Amygdala (tissue), 56 donors: Measurements from ENCODE around the gene EXD1.

ENCODE experiments used
- DNase-seq, 56 donors: peaks; one replicate each; lab custom pipeline; 2025; lab: John Stamatoyannopoulos, UW

EXD1 gene

DNA sequence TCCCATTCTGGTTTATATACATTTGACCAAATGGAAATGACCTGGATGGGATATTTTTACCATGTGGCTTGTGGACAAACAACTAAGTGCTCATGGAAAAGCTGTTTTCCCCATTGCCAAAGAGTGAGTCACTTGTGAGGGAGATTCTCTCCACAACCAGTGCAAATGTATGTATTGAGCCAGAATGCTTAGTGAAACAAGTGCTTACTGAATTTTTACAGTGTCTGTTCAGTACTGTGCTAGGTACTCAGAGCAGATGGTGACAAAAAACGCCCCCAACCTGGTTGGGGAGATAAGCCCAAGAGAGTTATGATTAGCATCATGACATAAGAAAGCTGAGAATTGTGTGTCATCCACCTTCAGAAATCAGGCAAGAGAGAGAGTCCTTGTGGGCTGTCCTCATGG lies 2.8 kb upstream of the EXD1 start:
- DNase-seq: peak in 14 of 56 donors; percentile 1 to 38 (median 6)

DNA sequence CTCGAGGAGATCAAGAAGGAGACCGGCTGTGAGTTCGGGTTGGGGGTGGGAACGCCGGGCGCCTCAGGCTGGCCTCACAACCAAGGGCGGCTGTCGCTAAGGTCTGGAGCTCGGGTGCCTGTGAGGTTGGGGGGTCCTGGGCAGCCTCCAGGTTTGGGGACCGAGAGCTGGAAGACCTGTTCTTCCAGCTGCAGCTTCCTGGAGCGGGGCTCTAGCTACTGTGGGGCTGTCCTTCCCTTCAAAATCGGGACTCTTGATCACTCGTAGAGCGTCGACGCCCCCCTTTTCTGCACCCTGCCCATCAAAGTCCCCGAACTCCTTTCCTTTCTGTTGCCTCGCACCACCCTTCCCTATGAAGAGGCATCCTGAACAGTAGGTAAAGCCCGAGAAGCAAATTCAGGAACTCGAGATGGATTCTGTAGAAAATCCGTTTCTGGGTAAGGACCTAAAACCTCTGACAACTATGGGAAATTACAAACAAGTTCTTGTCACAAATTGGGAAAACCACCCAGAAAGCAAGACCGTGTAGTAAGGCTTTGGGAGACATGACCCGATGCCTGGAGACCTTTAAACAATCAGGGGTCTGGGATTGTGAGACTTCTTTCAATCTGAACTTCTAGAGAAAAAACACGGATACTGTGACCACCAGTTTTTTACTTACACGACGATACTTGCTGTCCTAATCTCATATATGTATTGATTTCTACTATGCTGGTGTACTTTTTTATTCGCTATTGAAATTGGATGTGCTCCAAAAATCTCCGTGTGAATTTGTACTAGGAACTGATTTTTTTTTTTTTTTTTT lies 1.1 kb upstream of the EXD1 start:
- DNase-seq: peak in 3 of 56 donors; percentile 19 to 67 (median 28)

DNA sequence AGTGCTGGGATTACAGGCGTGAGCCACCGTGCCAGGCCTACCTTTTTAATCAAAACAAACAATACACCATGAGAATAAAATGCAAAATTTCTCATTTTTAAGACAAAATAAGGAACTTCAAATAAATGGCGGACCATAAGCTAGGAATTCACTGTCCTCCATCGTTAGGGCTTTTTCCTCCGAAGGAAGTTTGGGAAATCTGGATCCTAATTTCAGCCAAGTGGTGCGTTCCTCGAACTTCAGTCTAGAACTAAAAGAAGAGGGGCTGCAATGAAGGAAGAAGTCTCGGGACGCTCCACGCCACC lies 260 bp downstream of the EXD1 start:
- DNase-seq: no peak

DNA sequence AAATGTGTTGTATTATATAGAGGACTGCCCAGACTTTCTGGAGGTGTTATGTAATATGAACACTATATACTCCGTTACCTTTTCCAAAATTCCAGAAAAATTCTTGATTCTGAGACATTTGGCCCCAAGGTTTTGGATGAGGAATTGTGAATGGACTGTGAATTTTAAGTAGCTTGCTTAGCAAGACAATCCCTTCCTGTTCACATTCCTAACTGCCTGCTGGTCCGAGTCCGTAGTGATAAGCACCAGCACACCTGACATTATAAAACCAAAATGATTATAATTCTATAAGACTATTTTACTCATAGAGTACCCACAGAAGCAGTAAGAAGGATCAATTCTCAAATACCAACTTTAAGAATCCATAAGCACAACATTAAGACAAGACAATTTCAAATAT lies 11.2 kb downstream of the EXD1 start:
- DNase-seq: no peak

DNA sequence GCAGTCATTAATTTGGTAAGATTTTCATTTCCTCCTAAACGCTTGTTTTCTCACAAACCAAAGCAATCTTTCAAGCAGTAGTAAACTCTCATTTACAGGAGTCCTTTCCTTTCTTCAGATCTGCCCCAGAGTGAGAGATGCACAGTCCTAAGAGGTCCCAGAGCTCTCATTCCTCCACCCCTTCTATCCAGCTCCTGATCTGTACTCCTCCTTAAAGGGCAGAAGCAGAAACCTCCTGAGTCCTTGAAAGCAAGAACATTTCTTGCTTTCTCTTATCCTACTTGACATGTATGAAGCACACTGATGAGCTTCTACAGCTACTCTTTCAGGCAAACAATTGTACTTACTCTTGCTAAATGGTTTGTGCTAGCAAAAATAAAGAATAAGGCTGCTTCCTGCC lies 11.7 kb downstream of the EXD1 start:
- no peak for DNase-seq

DNA sequence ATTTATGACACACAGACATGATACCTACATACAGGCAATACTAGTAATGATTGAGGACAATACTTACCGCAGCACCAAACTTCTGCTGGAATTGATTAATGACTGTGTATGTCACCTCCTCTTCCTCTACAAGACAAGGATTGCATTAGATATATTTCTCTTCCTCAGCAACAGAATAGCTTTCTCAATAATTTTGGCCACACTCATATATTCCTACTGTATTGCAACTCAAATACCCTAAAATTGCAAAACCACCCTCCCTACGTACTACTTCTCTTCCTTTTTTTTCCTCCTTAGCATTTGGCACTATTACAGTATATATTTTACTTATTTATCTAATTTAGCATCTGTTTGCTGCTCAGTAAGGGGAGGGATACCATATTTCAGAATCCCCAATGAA lies 14.8 kb downstream of the EXD1 start:
- DNase-seq: no peak

DNA sequence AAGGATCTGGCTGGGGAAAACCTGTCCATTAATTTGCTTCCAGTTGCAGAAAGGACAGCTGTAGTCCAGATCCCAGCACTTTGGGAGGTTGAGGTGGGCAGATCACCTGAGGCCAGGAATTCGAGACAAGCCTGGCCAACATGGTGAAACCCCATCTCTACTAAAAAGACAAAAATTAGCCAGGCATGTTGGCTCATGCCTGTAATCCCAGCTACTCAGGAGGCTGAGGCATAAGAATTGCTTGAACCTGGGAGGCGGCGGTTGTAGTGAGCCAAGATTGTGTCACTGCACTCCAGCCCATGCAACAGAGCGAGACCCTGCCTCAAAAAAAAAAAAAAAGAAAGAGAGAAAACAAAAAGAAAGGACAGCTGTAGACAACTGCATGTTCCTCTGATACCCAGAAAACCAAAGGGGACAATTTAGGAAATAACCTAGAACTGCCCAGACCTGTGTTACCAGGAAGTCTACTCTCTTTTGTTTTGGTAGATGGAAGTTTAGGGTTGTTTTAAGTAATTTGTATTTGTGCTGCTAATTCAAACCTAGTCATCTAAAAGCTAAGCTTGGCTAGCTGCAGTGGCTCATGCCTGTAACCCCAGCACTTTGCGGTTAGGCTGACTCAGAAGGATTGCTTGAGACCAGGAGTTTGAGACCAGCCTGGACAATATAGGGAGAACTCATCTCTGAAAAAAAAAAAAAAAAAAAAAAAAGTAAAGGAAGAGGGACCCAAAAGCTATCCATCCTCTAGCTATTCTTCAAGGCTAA lies 22.7 kb downstream of the EXD1 start:
- no peak for DNase-seq

DNA sequence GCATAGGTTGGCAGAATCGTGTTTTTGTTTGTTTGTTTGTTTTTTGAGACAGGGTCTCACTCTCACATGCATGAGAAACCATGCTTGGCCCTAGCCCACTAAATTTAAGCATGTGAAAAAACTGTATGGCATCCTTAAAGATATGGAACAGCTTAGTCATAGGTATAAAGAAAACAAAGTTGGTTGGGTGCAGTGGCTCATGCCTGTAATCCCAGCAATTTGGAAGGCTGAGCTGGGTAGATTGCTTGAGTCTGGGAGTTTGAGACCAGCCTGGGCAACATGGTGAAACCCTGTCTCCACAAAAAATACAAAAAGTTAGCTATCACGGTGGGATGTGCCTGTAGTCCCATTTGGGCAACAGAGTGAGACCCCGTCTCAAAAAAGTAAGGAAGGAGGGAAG lies 25.2 kb downstream of the EXD1 start:
- DNase-seq: no peak

DNA sequence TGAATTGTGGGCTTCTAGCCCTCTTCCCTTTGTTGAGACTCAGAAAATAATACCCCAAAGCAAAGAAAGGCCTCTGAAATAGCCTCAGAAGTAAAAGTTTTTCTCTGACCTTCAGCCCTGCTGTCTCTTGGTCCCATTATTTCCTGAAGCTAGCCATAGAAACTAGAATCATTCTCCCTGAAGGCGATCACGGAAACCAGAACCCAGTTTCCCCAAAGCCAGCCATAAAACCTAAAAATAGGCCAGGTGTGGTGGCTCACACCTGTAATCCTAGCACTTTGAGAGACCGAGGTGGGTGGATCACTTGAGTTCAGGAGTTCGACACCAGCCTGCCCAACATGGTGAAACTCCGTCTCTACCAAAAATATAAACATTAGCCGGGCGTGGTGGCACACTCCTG lies 27.2 kb downstream of the EXD1 start:
- DNase-seq: no peak

DNA sequence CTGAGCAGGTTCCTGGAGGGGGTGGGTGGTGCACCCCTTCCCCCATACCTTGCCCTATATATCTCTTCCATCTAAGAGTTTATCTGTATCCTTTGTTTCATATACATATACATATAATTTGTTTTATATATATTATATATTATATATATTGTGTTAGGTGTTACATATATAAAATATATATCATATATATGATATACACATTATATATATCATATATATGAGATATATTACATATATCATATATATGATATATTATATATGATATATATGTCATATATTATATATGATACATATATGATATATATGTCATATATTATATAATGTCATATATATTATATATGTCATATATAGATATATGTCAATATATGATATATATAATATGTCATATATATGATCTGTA lies 31.1 kb downstream of the EXD1 start:
- no peak for DNase-seq

DNA sequence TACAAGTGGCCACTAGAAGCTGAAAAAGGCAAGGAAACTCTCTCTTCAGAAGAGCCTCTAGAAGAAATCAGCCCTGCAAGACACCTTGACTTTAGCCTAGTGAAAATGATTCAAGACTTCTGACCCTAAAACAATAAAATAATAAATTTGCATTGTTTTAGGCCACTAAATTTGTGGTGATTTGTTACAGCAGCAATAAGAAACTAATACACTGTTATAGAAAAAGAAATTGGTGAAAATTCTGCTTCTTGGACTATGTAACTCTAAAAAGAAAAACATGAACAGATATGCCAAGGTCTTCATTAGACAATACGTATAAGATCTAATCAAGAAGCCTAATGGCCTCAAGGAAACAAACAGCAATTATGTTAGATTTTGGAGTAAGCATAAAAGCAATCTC lies 36.1 kb downstream of the EXD1 start:
- no peak for DNase-seq

DNA sequence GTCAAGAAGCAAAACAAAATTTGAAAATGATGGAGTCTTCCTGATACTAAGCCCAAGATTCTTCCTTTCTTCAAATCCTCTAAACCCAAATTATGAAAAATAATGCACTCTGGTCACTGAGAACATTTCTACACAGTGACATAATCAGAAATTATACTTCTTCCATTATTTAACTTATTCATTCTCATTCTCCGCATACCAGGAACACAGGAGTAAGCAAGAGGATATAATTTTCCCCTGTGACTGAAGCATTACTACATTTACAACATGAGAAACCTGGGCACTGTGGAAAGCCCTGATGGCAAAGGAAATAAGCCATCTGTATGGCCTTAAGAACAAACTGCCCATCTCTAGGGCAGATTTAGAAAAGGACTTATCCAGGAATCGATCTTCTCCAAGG lies 47.0 kb downstream of the EXD1 start:
- DNase-seq: no peak

DNA sequence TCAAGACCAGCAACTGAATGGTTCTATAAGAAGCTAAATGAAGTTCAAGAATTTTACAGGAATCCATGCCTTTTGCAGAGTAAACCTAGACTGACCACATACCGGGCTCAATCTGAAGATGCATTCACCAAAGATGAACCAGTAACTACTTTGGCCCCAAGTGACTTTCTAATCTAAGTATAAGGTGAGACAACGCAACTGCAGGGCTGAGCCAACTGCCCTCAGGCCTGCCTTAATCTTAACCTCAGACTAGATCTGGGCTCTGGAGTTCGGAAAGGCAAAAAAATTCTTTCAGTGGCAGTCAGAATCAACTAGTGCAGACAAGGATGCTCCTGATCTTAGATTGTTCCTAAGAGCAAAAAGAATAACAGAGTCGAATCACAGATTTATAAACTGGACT lies 48.3 kb downstream of the EXD1 start:
- no peak for DNase-seq

DNA sequence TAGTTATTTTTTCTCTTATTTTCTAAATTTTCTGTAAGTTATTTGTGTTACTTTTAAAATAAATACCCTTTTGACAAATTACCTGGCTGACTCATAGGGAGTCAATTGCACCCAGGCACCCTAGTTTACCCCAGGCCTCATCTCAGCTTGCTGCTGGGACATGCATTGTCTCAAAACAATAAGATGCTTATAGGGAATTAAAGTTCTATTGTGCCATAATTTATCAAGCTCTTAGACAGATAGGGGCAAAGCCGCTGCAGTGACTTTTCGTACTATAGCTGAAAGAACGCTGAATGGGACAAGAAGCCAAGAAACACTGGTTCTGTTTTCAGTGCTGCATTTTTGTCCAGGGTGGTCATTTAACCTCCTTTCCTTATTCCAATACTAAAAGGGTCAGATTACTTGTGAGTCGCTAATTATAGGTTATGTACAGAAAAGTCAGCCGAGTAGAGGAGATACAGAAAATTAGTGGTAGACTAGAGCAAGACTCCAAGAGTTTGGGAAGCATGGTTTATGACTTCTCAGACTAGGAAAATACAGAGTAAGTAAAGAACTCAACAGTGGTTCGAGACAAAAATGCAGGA lies 50.3 kb downstream of the EXD1 start:
- DNase-seq: no peak

DNA sequence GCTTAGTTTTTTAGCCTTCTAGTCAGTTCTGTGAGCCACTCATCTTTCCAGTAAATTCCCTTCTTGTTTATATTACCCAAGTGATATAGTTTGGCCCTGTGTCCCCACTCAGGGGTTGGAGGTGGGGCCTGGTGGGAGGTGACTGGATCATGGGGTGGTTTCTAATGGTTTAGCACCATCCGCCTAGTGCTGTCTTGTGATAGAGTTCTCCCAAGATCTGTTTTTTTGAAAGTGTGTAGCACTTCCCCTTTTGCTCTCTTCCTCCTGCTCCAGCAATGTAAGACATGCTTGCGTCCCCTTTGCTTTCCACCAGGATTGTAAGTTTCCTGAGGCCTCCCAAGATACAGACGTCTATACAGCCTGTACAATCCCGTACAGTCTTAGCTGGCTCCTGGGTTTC lies 60.8 kb downstream of the EXD1 start:
- no peak for DNase-seq

DNA sequence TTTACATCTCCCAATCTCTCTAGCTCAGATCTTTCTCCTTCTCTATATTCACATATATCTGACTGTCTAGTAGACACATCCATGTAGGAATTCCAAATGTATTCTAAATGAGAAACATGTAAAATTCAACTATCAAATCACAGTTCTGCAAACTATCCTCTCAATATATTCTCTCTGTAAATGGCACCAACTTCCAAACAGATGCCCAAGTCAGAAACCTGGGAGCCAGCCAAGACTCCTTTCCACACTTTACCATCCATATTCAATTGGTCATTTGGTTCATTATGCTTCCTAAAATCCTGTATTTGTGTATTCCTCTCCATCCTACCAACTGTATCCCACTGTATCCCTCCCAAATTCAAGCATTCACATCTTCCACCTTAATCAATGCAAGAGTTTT lies 61.5 kb downstream of the EXD1 start:
- DNase-seq: no peak

DNA sequence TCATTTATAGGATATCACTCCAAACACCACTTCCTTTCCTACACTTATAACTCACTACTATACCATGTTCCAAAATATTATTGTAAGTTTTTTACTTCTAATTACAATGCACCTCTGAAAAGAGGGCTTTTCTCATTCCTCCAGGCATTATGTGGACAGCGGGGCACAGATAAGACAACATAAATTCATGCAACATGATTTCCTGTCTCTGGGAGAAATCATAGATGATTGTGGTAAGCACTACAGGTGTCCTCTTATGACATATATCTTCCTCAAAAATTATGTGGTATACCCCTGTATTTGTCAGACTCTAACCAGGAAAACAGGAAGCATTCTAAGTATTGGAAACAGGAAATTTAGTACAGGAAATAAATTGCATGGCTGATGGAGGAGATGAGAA lies 68.8 kb downstream of the EXD1 start:
- no peak for DNase-seq

DNA sequence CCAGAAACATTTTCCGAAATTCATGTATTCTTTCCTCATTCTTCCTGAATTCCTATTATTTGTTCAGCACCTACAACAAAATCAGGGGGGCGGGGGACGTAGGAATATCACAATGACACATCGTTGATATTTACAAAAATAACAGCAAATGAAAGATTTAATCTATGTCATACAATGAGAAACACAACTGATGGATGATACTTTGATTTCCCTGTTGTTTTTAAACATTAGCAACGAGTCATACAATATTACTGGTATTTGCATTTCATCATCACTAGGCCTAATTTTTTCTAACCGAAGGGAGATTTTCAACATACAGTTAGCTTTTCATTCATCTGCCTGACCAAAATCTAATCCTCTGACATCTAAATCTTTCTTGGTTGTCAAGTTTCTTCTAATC lies 69.2 kb downstream of the EXD1 start:
- DNase-seq: no peak

DNA sequence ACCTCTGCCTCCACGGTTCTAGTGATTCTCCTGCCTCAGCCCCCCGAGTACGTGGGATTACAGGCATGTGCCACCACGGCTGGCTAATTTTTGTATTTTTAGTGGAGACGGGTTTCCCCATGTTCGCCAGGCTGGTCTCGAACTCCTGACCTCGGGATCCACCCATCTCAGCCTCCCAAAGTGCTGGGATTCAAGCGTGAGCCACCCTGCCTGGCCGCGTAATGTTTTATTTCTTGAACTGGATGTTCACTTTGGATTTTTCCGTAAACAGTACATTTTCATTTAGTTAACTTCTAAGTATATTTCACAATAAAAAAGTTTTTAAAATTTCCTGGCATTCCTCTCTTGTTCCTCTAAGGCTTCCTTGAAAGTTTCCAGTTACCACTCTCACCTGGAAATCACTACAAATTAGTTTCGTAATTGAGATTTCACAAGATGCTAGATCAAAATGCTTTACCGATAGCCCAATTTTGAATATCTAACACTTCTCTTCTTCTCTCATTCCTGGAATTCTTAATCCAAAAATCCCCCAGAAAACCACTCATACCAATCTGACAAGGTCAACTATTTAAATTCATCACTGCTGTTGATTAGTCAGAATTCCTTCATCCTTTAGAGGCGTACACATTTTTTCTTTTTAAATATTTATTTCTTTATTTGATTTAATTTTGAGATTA lies 69.8 kb downstream of the EXD1 start:
- no peak for DNase-seq

DNA sequence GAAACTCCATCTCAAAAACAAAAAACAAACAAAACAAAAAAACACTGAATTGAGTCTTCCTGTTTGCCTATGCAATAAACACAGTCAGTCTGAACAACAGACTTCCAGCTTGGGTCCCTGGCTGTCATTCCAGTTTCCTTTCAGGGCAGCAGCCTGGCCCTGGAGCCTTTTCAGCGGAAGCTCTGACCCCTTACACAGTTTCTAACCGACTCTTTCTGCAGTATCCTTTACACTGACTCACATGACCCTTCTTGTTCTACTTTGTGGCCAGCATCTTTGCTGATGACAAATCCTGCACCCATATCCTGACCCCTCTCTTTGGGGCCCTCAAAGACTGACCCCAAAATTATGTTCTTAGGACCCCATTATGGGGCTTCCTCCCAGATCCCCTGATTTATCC lies 76.1 kb downstream of the EXD1 start:
- peak in 1 of 56 donors; percentile 1 for DNase-seq

DNA sequence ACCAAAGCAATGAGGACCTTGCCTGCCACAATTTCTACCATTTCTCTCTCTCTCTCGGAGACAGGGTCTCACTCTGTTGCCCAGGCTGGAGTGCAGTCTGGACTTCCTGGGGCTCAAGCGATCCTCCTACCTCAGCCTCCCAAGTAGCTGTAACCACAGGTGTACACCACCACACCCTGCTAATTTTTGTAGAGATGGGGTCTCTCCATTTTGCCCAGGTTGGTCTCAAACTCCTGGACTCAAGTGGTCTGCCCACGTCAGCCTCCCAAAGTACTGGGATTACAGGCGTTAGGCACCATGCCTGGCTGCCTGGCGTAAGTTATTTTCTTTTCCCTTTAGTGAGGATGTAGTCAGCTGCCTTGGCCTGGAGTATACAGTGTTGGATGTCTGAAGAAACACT lies 76.8 kb downstream of the EXD1 start:
- no peak for DNase-seq
